Measurements from ENCODE around the gene SRRM4. TPM values are rescaled to one million over a fixed set of nuclear protein-coding genes. Genes with fewer than 3 reads are reported as not detected.

Gene SRRM4
- total RNA-seq, 1 experiment from 2014 or later, result 0.96 TPM

DNA sequence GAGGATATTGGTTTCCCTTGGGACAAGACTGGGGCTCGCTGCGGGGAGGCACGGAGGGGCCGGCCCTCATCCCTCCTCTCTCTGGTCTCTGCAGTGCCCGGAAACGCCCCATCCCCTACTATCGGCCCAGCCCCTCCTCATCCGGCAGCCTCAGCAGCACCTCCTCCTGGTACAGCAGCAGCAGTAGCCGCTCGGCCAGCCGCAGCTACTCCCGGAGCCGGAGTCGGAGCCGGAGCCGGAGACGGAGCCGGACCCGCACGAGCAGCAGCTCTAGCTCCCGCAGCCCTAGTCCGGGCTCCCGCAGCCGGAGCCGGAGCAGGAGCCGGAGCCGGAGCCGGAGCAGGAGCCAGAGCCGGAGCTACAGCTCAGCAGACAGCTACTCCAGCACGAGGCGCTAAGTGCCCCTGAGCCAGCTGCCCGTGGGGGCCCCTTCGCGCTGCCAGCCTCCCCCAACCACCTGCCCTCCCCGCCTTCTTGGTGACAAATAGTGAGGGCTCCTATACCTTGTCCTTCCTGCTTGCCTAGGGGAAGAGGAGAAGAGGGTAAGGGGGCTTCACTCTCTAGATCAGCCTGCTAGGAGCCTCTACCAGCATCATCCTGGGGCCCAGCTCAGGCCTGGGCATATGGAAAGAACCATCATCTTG lies 175.2 kb downstream of the SRRM4 start (continued):
- TF ChIP-seq, protein P1, sequence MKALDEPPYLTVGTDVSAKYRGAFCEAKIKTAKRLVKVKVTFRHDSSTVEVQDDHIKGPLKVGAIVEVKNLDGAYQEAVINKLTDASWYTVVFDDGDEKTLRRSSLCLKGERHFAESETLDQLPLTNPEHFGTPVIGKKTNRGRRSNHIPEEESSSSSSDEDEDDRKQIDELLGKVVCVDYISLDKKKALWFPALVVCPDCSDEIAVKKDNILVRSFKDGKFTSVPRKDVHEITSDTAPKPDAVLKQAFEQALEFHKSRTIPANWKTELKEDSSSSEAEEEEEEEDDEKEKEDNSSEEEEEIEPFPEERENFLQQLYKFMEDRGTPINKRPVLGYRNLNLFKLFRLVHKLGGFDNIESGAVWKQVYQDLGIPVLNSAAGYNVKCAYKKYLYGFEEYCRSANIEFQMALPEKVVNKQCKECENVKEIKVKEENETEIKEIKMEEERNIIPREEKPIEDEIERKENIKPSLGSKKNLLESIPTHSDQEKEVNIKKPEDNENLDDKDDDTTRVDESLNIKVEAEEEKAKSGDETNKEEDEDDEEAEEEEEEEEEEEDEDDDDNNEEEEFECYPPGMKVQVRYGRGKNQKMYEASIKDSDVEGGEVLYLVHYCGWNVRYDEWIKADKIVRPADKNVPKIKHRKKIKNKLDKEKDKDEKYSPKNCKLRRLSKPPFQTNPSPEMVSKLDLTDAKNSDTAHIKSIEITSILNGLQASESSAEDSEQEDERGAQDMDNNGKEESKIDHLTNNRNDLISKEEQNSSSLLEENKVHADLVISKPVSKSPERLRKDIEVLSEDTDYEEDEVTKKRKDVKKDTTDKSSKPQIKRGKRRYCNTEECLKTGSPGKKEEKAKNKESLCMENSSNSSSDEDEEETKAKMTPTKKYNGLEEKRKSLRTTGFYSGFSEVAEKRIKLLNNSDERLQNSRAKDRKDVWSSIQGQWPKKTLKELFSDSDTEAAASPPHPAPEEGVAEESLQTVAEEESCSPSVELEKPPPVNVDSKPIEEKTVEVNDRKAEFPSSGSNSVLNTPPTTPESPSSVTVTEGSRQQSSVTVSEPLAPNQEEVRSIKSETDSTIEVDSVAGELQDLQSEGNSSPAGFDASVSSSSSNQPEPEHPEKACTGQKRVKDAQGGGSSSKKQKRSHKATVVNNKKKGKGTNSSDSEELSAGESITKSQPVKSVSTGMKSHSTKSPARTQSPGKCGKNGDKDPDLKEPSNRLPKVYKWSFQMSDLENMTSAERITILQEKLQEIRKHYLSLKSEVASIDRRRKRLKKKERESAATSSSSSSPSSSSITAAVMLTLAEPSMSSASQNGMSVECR (CRISPR knock-in tag; IDR thresholded peaks at IDR 0.05; ENCODE audit: borderline replicate concordance), result peak; percentile 25; the same call in 1 of the 2 replicates
- peak; percentile 63; the same call in 1 of the 2 replicates for TF ChIP-seq NFATC4 (CRISPR knock-in tag; IDR thresholded peaks at IDR 0.05)
- peak; percentile 28; the same call in 1 of the 2 replicates for TF ChIP-seq ZNF671 (CRISPR knock-in tag; IDR thresholded peaks at IDR 0.05)
- TF ChIP-seq GABPB1 (CRISPR knock-in tag; IDR thresholded peaks at IDR 0.05), result no peak

DNA sequence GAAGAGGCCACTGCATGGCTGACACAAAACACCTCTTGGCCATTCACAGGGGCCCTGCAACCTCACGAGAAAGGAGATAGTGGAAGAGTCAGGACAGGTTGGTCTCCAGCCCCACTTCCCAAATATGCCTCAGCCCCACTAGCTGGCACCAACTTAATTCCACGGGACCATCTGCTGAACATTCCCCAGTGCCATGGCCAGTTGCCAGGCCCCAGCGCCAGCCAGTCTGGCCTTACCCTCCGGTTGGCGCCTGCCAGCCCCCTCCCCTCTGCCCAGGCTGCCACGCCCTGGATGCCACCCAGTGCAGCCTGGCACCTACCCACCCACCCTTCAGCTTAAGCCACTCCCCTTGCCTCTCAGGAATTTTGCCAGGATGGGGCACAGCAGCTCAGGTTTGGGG lies 176.2 kb downstream of the SRRM4 start:
- Mint-ChIP-seq H3K36me3 (peaks cover 1% of the 10 kb centered on the region), H3K9me3 (peaks cover 1% of the 10 kb centered on the region), H3K4me1 (peaks cover 21% of the 10 kb centered on the region), H3K27ac (no peak overlapping the region), H3K4me3 (no peak overlapping the region), H3K27me3 (ENCODE audit: low read depth) (no peaks in the 10 kb centered on the region)
- TF ChIP-seq, protein P2, sequence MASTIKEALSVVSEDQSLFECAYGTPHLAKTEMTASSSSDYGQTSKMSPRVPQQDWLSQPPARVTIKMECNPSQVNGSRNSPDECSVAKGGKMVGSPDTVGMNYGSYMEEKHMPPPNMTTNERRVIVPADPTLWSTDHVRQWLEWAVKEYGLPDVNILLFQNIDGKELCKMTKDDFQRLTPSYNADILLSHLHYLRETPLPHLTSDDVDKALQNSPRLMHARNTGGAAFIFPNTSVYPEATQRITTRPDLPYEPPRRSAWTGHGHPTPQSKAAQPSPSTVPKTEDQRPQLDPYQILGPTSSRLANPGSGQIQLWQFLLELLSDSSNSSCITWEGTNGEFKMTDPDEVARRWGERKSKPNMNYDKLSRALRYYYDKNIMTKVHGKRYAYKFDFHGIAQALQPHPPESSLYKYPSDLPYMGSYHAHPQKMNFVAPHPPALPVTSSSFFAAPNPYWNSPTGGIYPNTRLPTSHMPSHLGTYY (CRISPR knock-in tag; IDR thresholded peaks at IDR 0.05), result no peak
- TF ChIP-seq, protein P3, sequence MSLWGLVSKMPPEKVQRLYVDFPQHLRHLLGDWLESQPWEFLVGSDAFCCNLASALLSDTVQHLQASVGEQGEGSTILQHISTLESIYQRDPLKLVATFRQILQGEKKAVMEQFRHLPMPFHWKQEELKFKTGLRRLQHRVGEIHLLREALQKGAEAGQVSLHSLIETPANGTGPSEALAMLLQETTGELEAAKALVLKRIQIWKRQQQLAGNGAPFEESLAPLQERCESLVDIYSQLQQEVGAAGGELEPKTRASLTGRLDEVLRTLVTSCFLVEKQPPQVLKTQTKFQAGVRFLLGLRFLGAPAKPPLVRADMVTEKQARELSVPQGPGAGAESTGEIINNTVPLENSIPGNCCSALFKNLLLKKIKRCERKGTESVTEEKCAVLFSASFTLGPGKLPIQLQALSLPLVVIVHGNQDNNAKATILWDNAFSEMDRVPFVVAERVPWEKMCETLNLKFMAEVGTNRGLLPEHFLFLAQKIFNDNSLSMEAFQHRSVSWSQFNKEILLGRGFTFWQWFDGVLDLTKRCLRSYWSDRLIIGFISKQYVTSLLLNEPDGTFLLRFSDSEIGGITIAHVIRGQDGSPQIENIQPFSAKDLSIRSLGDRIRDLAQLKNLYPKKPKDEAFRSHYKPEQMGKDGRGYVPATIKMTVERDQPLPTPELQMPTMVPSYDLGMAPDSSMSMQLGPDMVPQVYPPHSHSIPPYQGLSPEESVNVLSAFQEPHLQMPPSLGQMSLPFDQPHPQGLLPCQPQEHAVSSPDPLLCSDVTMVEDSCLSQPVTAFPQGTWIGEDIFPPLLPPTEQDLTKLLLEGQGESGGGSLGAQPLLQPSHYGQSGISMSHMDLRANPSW (CRISPR knock-in tag; conservative IDR thresholded peaks at IDR 0.05; ENCODE audit: low read depth), result no peak
- TF ChIP-seq, protein P4, sequence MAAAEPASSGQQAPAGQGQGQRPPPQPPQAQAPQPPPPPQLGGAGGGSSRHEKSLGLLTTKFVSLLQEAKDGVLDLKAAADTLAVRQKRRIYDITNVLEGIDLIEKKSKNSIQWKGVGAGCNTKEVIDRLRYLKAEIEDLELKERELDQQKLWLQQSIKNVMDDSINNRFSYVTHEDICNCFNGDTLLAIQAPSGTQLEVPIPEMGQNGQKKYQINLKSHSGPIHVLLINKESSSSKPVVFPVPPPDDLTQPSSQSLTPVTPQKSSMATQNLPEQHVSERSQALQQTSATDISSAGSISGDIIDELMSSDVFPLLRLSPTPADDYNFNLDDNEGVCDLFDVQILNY (CRISPR knock-in tag; IDR thresholded peaks at IDR 0.05), result no peak
- TF ChIP-seq HMGA2 (CRISPR knock-in tag; IDR thresholded peaks at IDR 0.05) (no peak), RORB (CRISPR knock-in tag; IDR thresholded peaks at IDR 0.05) (no peak), SP1 (CRISPR knock-in tag; conservative IDR thresholded peaks at IDR 0.05) (no peak)
- DNase-seq (ENCODE audit: low spot score) (no peak), ATAC-seq (no peak)
- CTCF ChIA-PET, result interaction anchor here (0.6 kb wide), 1 partner anchor 1303 kb away, joined by 5 read pairs; no protein-coding TSS in a partner anchor
- POLR2A ChIA-PET, result no interaction called here

DNA sequence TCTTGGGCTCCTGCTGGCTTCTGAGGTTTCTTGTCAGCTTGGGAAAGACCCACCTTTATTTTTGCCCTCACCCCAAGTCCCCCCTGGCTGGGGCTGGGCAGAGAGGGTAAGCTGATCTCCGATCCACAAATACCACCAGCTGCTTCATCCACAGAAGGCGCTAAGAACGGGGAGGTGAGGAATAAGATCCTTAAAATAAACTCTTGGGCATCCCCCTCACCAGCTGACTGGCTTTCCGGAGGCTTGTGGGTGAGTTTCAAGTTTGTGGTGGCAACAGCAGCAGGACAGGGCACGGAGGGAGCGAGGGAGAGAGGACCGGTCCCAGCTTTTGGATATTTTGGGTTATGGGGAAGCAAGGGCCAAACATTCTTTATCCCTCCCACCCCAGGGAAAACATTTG lies 176.6 kb downstream of the SRRM4 start:
- POLR2A ChIA-PET, result no interaction called here
- no peak overlapping the region for H3K4me3 Mint-ChIP-seq
- no peak overlapping the region for H3K27ac Mint-ChIP-seq
- no peaks in the 10 kb centered on the region for H3K36me3 Mint-ChIP-seq
- H3K27me3 Mint-ChIP-seq (ENCODE audit: low read depth), result no peaks in the 10 kb centered on the region
- TF ChIP-seq GABPB1 (CRISPR knock-in tag; IDR thresholded peaks at IDR 0.05) (no peak), EMX1 (CRISPR knock-in tag; IDR thresholded peaks at IDR 0.05) (no peak)
- TF ChIP-seq, protein P5, sequence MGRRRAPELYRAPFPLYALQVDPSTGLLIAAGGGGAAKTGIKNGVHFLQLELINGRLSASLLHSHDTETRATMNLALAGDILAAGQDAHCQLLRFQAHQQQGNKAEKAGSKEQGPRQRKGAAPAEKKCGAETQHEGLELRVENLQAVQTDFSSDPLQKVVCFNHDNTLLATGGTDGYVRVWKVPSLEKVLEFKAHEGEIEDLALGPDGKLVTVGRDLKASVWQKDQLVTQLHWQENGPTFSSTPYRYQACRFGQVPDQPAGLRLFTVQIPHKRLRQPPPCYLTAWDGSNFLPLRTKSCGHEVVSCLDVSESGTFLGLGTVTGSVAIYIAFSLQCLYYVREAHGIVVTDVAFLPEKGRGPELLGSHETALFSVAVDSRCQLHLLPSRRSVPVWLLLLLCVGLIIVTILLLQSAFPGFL (CRISPR knock-in tag; IDR thresholded peaks at IDR 0.05; ENCODE audit: borderline replicate concordance), result no peak
- TF ChIP-seq, protein P6, sequence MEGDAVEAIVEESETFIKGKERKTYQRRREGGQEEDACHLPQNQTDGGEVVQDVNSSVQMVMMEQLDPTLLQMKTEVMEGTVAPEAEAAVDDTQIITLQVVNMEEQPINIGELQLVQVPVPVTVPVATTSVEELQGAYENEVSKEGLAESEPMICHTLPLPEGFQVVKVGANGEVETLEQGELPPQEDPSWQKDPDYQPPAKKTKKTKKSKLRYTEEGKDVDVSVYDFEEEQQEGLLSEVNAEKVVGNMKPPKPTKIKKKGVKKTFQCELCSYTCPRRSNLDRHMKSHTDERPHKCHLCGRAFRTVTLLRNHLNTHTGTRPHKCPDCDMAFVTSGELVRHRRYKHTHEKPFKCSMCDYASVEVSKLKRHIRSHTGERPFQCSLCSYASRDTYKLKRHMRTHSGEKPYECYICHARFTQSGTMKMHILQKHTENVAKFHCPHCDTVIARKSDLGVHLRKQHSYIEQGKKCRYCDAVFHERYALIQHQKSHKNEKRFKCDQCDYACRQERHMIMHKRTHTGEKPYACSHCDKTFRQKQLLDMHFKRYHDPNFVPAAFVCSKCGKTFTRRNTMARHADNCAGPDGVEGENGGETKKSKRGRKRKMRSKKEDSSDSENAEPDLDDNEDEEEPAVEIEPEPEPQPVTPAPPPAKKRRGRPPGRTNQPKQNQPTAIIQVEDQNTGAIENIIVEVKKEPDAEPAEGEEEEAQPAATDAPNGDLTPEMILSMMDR (IDR thresholded peaks at IDR 0.05), result no peak
- TF ChIP-seq, protein P7, sequence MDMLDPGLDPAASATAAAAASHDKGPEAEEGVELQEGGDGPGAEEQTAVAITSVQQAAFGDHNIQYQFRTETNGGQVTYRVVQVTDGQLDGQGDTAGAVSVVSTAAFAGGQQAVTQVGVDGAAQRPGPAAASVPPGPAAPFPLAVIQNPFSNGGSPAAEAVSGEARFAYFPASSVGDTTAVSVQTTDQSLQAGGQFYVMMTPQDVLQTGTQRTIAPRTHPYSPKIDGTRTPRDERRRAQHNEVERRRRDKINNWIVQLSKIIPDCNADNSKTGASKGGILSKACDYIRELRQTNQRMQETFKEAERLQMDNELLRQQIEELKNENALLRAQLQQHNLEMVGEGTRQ (CRISPR knock-in tag; IDR thresholded peaks at IDR 0.05), result no peak
- ATAC-seq (no peak), DNase-seq (ENCODE audit: low spot score) (no peak)
- CTCF ChIA-PET, result interaction anchor here (0.6 kb wide), 1 partner anchor 1302 kb away, joined by 5 read pairs; no protein-coding TSS in a partner anchor
- peaks cover 17% of the 10 kb centered on the region for H3K4me1 Mint-ChIP-seq
- H3K9me3 Mint-ChIP-seq, result no peaks in the 10 kb centered on the region; the same call in 1 of the 2 replicates

All from WTC11 (cell line).